Type B pancreatic cell (in vitro differentiated cells): Measurements from ENCODE around the gene REV1. TPM values are rescaled to one million over a fixed set of nuclear protein-coding genes. Genes with fewer than 3 reads are reported as not detected.

Experiments
- DNase-seq: peaks from one replicate; pipeline ENCODE4 v3.0.0; 2021; ENCODE audit warnings: mixed read lengths; ENCODE audit not compliant: unreplicated experiment; ENCODE audit errors: extremely low spot score
- H3K27ac Mint-ChIP-seq: 2 replicates; pipeline ENCODE4 v1.8.0; 2021; ENCODE audit warnings: mild to moderate bottlenecking, mixed read lengths
- H3K27me3 Mint-ChIP-seq: 2 replicates; pipeline ENCODE4 v1.8.0; 2021; ENCODE audit warnings: mixed read lengths
- H3K36me3 Mint-ChIP-seq: 2 replicates; pipeline ENCODE4 v1.8.0; 2021; ENCODE audit warnings: mixed read lengths
- H3K4me1 Mint-ChIP-seq: one replicate; pipeline ENCODE4 v1.8.0; 2021; ENCODE audit warnings: mixed read lengths; ENCODE audit not compliant: unreplicated experiment
- H3K4me3 Mint-ChIP-seq: 2 replicates; pipeline ENCODE4 v1.8.0; 2021; ENCODE audit warnings: mild to moderate bottlenecking, mixed read lengths
- H3K9me3 Mint-ChIP-seq: 2 replicates; pipeline ENCODE4 v1.8.0; 2021; ENCODE audit warnings: mixed read lengths
- total RNA-seq: library from RNA; stranded (reverse); gene quantifications from 2 replicates; pipeline ENCODE4 v1.2.1, GENCODE V29; 2021; ENCODE audit warnings: low replicate concordance
- TF ChIP-seq, protein P1 (sequence below): fragments of 200-600 bp; sonication (generic); conservative IDR thresholded peaks from 2 replicates; pipeline ENCODE4 v1.5.0; 2021; ENCODE audit warnings: antibody characterized with exemption, mild to moderate bottlenecking

Gene REV1
- total RNA-seq, 1 donor from 2014 or later, result 42.6 TPM

DNA sequence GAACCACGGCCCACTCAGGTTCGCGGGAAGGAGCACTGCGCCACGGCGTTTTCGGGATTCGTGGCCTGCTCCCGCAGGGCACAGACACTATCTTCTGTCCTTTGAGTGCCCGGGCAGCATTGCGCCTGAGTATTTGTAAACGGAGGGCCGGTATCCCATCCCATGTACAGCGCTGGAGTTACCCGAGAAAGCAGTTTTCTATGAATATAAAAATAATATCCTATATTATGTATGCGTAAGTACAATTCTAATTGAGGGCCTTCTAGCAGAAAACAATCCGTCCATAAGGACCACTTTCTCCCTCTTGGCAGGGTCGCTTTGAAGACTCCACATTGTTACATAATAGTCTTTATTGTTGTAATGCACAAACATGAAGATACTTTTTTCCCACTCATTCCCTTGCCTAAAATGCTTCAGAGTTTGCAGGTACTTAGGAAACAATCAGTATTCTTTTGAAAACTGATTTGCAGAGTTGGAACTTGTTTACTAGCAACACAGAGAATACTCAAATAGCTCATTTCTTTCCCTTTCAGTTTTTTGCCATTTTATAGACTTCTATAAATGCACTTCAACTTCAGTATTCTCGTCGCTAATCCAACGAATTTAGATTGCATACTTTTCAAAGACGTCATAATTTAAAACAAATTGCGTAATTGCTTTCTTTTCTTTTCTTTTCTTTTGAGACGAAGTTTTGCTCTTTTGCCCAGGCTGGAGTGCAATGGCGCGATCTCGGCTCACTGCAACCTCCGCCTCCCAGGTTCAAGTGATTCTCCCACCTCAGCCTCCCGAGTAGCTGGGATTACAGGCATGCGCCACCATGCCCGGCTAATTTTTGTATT lies 1.0 kb upstream of the REV1 start:
- DNase-seq, result no peak
- peak overlapping the region; percentile 96 for H3K4me3 Mint-ChIP-seq
- TF ChIP-seq, protein P1, sequence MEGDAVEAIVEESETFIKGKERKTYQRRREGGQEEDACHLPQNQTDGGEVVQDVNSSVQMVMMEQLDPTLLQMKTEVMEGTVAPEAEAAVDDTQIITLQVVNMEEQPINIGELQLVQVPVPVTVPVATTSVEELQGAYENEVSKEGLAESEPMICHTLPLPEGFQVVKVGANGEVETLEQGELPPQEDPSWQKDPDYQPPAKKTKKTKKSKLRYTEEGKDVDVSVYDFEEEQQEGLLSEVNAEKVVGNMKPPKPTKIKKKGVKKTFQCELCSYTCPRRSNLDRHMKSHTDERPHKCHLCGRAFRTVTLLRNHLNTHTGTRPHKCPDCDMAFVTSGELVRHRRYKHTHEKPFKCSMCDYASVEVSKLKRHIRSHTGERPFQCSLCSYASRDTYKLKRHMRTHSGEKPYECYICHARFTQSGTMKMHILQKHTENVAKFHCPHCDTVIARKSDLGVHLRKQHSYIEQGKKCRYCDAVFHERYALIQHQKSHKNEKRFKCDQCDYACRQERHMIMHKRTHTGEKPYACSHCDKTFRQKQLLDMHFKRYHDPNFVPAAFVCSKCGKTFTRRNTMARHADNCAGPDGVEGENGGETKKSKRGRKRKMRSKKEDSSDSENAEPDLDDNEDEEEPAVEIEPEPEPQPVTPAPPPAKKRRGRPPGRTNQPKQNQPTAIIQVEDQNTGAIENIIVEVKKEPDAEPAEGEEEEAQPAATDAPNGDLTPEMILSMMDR, result no peak
- H3K27me3 Mint-ChIP-seq, result peaks cover 5% of the 10 kb centered on the region
- H3K9me3 Mint-ChIP-seq, result no peaks in the 10 kb centered on the region
- peak overlapping the region; percentile 92 for H3K27ac Mint-ChIP-seq
- peaks cover 5% of the 10 kb centered on the region for H3K36me3 Mint-ChIP-seq
- H3K4me1 Mint-ChIP-seq, result peaks cover 38% of the 10 kb centered on the region

DNA sequence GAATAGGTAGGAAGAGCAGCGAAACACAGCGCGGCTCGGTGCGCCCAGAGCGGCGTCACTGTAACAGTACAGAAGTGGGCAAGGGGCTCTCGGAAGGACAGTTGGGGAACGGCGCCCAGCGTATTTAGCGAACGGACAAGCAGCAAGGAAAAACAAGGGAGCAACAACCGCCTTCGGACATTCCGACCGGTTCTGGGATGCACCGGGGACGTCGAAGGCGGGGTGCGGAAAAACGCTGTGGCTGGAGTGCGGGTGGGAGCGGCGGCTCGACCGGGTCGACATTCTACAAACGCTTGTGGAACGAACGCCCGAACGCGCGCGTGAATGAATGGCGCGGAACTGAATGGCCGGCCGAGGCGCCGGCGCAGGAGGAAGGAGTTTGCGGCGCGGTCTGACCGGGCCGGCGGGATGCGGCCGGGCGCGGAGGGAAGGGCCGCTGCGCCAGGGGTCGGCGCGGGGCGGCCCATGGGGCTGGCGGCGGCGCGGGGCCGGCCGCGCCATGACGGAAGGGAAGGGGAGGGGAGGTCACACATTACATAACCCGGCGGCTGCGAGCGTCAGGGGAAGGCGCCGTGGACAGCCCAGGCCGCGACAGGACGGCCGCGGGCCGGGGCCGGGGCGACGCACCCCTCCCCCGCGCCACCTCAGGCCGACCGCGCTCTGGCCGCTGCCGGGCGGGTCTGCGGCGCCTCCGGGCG lies 605 bp downstream of the REV1 start:
- H3K4me3 Mint-ChIP-seq, result peak overlapping the region; percentile 95
- H3K36me3 Mint-ChIP-seq, result peaks cover 5% of the 10 kb centered on the region
- TF ChIP-seq, protein P1, result no peak
- H3K9me3 Mint-ChIP-seq, result no peaks in the 10 kb centered on the region
- peaks cover 5% of the 10 kb centered on the region for H3K27me3 Mint-ChIP-seq
- H3K4me1 Mint-ChIP-seq, result peaks cover 38% of the 10 kb centered on the region
- DNase-seq, result peak; percentile 73
- peak overlapping the region; percentile 97 for H3K27ac Mint-ChIP-seq

DNA sequence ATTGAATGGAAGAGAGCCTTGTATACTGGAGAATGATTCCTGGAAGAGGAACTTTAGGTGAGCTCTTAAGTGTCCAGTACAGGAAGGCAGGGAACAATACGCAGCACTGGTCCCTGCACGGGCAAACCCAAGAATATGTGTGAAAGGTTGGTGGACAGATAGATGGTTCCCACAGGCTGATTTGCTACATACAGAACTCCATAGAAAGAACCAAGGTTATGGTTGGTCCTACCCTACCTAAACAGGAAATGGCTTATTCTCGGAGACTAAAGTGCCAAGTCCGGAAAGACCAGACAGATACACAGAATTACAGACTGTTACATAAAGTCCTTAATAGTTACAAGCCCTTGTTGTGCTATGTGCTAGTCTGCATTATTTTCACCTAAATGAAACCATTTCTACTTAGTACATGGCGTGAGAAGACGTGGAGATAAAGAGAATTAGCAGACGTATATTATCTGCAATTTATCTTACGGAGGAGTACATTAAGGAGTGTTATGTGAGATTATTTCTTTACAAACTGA lies 1.2 kb downstream of the REV1 start:
- no peak for DNase-seq
- Mint-ChIP-seq H3K9me3 (no peaks in the 10 kb centered on the region), H3K27ac (peak overlapping the region; percentile 97), H3K27me3 (peaks cover 5% of the 10 kb centered on the region), H3K4me1 (peaks cover 37% of the 10 kb centered on the region), H3K4me3 (peak overlapping the region; percentile 95), H3K36me3 (peaks cover 5% of the 10 kb centered on the region)
- TF ChIP-seq, protein P1, result no peak

DNA sequence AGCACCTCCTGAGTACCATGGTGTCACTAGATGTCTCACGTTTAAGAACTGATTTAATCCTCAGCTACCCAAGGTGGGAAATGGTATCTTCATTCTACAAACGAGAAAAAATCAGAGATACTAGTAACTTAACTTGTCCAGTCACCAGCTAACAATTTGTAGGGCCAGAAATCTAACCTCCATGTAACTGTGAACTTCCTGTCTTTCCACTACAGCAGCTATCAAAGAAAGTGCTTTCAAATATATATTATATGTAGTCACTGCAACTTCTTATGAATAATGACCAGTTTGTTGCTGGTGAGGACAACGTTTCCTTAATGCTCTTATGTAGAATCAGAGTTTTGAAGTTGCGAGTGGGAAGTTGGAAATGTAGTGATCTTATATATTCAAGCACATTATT lies 1.9 kb downstream of the REV1 start:
- Mint-ChIP-seq H3K36me3 (peaks cover 5% of the 10 kb centered on the region), H3K4me1 (peaks cover 35% of the 10 kb centered on the region), H3K27ac (no peak overlapping the region), H3K9me3 (no peaks in the 10 kb centered on the region), H3K27me3 (peaks cover 5% of the 10 kb centered on the region), H3K4me3 (no peak overlapping the region)
- no peak for DNase-seq
- TF ChIP-seq, protein P1, result no peak

DNA sequence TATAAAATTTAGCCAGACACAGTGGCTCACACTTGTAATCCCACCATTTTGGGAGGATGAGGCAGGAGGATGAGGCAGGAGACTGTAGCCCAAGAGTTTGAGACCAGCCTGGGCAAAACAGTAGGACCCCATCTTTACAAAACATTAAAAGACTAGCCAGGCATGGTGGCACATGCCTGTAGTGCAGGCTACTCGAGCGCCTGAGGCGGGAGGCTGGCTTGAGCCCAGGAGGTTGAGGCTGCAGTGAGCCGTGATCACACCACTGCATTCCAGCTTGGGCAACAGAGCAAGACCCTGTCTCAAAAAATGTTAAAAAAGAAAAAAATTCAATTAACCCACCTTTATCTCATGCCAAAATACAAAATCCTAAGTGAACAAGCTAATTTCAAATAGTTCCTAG lies 4.0 kb downstream of the REV1 start:
- Mint-ChIP-seq H3K27me3 (peaks cover 5% of the 10 kb centered on the region), H3K4me3 (peak overlapping the region; percentile 58), H3K9me3 (no peaks in the 10 kb centered on the region), H3K4me1 (peaks cover 42% of the 10 kb centered on the region), H3K36me3 (peaks cover 12% of the 10 kb centered on the region), H3K27ac (peak overlapping the region; percentile 76)
- no peak for DNase-seq
- TF ChIP-seq, protein P1, result no peak
